Measurements from ENCODE around the gene TRIM17.

Gene TRIM17

DNA sequence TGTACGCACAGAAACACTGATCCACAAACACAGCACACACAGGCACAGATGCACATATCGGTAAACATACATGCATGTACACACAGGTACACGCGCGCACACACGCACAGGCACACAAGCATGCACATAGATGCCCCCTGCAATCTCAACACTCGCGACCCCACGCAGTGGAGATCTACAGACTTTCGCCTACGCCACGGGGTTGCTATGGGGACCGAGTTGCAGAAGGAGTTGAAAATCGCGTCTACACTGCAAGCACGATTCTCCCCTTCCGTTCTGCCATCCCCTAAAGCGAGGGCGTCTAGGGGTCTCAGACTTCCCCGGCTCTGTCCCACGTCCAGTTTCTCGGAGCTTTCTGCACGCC lies 826 bp downstream of the TRIM17 start:
- no peak for DNase-seq (ENCODE audit: low read depth)

DNA sequence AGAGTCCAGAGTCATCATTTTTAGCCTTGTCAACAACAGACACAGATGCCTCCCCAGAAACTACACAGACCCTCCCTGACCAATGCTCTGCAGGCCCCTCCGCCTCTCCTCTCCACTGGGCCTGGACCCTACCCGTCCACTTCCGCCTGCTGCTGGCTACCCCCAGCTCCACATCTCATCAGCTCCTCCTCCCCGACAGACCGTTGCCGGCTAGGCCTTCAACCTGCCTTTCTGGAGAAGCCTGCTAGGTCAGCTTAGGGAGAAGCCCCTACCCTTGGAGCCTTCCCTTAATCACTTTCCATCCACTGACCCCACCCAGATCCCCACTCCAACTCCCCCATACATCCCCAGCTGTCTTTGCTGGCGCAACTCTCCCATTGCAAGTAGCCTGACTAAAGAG lies 1.4 kb downstream of the TRIM17 start:
- no peak for DNase-seq (ENCODE audit: low read depth)

DNA sequence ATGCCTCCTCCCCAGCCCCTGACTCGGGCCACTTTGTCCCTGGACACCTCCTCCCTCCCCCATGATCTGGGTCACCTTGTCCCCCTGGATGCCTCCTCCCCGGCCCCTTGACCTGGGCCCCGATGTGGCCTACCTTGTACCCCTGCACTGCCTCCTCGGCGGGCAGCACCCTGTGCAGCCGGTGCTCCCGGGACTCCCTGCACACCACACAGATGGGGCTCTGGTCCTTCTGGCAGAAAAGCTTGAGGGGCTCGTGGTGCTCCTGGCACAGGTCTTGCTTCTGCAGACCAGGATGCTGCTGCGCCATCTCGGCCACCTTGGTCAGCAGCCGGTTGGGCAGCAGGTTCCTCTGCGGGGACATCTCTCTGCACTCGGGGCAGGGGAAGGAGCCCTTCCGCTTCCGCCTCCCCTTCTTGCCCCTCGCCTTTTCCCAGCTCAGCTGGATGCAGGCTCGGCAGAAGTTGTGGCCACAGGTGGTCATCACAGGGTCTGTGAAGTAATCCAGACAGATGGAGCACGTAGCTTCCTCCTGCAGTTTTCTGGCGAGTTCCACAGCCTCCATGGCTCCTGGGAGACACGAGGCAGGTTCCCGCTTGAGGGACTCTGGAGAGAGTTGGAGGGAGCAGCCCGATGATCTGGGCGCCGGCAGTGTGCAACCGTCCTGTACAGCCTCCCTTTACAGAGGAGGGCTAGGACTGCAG lies 2.0 kb downstream of the TRIM17 start:
- DNase-seq (ENCODE audit: low read depth) = no peak

DNA sequence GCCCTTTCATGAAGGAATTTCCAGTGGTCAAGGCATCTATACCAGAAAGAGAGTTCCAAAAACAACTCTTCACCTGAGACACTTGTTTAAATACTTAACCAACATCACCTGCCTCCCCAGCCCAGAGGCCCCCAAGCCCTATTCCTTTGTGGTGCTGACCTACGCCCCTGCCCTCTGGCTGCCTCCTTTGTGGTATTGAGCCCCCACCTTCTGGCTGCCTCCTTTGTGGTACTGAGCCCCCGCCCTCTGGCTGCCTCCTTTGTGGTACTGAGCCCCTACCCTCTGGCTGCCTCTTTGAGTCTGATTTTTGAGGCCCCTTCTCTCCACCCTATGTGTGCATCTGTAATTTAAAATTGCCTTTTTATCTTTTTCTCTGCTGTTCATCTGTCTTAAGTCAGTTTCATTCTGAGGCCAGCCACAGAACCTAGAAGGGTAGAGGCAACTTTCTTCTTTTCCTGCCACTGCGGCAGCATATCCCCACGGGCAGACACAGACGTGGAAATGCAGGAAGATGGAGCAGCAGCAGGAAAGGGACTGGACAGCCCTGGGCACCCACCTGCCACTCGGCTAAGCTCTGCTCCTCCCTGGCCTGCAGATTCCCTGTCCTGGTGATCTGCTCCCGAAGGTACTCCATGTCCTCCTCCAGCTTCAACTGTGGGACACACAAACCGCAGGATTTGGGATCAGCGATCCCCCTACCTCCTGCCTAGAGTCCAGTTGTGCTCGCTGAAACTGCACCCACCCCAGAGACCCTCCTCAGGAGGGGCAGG lies 3.2 kb downstream of the TRIM17 start:
- no peak for DNase-seq (ENCODE audit: low read depth)

DNA sequence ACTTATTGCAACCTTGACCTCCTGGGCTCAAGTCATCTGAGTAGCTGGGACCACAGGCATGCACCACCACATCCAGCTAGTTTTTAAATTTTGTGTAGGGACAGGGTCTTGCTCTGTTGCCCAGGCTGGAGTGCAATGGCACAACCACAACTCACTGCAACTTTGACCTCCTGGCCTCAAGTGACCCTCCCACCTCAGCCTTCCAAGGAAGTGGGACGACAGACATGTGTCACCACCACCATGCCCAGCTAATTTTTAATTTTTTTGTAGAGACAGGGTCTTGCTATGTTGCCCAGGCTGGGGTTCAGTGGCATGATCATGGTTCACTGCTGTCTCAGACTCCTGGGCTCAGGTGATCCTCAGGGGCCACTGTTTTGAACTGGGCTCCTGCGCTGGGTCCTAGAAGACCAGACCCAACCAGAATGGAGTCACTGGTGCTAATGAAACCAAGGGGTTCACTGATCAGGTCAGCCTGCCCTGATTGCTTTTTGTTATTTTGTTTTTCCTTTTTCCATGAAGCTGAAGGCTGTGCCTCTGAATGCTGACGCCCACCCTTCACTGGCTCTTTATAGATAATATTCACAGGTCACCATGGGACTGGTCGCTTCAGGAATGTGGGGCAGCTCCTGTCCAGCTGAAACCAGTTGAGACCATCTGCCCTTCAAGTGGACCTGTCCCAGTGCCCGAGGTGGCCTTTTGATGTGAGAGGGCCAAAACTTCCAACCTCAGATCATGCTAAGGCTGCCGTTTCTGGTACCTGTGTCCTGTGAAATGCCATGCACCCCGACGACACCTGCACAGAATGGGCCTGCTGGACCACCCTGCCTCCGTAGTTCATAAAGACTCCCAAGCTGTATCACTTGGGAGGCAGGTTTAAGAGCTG lies 4.9 kb downstream of the TRIM17 start:
- no peak for DNase-seq (ENCODE audit: low read depth)

DNA sequence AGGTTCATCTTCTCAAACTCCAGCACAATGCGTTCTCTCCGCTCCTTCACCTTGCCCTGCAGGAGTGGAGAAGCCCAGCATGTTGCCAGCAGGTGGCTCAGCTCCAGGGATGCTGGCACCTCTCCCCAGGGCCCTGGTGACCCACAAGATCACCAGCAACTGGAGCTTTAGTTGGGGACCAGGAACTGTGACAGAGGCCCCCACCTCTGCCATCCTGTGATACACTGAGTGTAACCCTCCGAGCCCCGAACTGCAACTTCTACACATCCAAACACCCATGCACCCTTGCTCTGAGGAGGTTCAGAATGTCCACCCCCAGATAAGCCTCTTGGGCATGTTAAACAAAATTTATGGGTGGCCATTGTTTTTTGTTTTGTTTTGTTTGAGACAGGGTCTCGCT lies 5.5 kb downstream of the TRIM17 start:
- DNase-seq (ENCODE audit: low read depth) = no peak

DNA sequence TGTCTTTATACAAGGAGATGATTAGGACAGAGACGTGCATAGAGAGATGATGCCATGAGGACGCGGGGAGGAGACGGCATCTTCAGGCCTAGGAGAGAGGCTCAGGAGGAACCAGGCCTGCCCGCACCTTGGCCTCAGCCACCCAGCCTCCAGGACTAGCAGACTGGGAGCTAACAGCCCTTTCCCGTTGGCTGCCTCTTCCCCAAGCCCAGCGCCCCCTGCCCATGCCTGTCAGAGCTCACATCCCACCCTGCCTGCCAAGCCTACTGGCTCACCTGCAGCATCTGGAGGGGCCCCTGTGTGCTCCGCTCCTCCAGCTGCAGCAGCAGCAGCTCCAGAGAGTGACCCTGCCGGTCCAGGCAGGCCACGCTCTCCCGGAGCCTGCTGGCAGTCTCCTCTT lies 6.0 kb downstream of the TRIM17 start:
- no peak for DNase-seq (ENCODE audit: low read depth)

DNA sequence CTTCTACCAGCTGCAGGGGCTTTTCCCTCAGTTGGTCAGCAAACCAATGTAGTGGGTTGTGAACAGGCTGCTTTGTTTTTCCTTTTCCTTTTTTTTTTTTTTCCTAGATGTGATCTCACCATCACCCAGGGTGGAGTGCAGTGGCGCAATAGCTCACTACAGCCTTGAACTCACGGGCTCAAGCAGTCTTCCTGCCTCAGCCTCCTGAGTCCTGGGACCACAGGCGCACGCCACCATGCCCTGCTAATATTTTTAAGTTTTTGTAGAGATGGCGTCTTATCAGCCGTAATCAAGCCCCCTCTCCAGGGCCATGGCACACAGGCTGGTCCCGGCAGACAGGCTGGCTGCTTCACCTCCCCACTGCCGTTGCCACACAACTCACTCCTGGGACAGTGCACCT lies 6.6 kb downstream of the TRIM17 start:
- DNase-seq (ENCODE audit: low read depth) = no peak

DNA sequence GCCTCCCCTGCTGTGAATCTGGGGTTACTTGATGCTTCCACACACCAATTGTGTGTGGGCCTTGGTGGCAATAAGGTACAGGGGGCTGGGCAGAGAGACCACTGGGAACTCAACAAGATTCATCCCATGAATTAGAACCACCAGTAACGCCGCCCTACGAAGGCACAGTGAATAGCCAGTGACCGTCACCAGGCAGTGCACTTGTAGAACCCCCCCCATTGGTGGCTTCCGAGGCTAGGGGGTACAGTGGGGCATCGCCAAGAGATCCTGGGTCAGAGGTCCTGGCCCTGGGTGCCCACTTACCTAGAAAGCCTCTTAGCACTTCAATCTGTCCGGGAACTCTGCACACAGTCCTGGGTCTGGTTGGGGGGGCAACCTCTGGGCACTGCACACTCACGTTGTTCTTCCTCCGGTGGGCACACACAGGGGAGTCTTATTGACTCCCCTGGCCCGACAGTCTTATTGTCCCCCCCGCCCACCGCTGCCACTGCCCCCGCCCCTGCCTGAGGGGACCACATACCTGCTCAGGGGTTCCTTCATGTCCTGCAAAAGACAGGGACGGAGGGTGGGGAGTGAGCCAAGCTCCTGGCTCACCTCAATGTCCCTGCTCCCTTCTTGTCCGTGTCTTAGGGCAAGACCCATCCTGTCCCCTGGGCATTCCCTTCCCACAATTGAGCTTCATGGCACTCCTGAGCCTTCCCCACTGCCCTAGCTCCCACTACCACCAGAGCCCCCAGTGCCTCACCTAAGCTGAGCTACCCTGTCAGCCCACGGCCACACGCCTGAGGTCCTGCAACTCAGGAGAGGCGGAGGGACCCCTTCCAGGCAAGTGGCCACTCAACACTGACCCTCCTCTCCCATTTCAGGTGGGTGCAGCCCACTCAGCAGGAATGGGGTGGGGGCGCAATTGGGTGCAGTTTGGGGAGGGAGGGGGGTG lies 7.5 kb downstream of the TRIM17 start:
- DNase-seq (ENCODE audit: low read depth) = no peak

DNA sequence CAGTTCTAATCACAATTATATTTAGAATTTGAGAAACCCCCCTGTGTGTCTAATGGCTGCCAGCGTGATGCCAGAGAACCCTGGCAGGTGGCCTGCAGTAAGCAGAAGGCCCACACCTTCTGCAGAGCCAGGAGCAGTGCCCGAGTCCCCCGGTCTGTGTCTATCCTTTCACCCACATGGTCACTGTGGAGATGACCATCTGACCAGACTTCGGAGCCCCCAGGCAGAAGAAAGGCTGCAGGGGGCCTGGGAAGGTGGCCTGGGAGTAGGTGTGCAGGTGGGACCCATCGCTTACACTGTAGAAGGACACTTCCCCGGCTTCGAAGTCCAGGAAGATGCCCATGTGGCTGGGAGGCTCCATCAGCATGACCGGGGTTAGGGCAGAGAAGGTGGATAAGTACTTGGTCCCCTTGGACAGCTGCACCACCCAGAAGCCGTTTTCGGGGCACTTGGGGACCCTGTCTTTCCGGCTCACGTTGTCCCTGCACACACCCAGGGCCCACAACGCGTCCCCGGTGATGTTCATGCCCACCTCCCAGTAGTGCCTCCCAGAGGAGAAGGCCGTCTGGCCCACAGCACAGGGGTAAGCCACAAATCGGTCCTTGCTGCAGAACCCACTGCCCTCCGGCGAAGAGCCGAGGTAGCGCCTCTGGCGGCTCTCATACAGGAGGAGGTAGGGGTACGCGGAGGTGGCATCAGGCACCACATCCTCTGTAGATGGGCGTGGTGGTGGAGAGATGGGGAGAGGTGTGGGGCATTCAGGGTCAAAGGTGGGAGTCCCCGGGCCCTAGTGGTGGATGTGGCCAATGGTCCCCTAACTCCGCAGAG lies 8.4 kb downstream of the TRIM17 start:
- DNase-seq (ENCODE audit: low read depth) = no peak

DNA sequence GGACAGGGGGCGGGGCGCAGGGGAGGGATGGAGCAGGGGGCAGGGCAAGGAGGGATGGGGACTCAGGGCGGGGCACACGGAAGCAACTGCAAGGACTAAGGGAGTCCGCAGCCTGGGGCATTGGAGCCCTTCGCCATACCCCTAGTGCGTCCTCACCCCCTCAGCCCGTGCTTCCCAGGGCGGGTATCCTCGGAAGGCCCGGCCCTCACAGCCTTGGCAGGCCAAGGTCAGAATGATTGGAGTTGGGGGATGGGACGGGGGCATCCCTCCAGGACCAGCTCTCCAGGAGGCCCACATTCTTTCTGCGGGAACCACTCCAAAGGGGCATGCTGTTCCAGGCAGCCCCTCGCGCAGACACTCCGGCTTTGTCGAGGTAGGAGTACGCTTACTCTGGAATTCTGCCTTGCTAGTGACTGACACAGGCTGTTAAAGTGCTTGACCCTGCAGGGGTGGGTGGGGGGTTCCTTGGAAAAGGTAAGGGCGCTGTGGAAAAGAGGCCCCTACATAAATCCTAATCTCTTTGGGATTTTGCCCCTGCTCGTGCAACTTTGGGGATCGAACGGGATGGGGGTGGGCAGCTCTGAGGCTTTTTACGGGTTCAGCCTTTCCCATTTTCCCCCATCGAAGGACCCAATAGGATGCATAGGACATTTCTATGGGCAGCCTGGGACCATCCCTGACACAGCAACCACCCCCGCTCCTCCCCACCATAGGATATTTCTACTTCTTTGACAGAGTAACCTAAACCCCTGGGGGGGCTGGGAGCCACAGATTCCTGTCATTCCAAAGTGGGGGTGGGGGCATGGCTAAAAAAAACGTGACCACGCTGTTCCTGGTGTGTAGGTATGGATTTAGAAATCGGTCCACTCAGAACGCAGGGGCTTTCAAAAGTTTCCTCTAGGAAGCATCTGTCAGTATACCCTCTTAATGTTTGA lies 9.3 kb downstream of the TRIM17 start:
- no peak for DNase-seq (ENCODE audit: low read depth)

DNA sequence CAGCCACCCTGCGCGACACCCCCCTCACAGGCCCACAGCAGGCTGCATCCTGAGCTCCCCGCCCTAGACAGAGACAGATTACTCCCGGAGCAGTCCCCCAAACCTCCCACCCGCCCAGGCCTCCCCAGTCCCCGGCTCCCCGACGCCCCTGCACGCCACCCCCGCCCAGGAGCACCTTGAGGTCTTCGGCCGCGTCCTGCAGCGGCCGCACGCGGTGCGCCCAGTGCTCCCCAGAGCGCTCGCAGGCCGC lies 10.8 kb downstream of the TRIM17 start:
- DNase-seq (ENCODE audit: low read depth) = no peak

DNA sequence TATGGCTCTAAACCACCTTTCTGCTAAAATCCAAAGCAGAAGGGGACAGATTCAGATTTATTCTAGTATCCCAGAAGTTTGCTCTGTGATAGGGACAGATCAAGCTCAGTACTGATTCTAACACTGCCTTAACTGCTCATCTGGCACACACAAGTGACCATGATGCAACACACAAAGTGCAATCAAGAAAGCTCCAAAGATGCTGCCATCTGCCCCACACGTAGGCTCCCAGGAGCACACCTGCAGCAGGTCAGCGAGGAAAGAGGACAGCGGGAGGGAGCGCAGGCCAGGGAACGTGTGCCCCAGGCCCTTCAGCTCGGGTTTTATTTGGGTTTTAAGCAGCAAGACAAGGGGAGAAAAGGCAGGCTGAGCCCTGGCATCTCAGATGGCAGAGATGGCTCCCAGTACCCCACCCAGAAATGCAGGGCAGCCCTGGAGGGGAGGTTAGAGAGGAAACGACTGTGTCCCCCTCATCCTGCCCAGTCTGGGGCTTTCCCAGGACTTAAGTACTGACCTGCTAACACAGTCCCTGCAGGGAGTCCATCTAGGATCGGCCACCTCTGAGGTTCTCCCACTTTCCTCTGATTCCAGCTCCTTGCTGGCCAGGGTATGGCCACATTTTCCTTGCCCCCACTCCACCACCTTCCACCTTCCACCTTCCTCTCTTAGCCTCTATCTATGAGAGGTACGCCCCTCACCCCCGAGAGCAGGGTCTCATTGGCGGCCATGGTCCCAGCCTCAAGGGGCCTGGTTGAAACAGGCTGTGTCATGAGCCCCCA lies 11.3 kb downstream of the TRIM17 start:
- DNase-seq (ENCODE audit: low read depth) = no peak

DNA sequence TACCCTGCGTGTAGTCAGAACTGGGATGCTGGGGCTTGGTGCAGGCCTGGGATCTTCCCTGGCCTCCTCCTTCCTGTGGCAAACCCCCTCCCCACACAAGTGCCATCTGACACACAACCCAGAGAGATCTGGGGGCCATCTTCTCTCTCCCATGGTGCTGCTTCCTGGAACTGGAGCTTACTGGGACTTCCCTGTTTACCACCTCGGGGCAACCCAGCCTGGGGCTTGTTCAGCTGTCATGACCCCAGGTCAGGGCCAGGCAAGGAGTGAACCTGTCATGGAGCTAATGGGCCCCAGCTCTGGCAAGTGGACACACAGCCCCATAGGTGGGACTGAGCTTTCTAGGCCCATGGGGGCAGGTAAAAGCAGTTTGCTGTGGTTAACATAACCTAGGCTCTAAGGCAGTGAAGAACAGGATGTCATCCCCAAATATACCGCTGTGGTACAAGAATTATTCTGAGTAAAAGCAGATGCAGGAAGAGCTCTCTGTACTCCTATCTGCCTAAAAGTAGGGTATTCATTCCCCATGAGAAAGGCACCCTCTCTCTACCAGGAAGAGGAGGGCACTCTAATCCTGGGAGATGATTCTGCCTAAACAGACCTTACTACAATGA lies 12.4 kb downstream of the TRIM17 start:
- no peak for DNase-seq (ENCODE audit: low read depth)

DNA sequence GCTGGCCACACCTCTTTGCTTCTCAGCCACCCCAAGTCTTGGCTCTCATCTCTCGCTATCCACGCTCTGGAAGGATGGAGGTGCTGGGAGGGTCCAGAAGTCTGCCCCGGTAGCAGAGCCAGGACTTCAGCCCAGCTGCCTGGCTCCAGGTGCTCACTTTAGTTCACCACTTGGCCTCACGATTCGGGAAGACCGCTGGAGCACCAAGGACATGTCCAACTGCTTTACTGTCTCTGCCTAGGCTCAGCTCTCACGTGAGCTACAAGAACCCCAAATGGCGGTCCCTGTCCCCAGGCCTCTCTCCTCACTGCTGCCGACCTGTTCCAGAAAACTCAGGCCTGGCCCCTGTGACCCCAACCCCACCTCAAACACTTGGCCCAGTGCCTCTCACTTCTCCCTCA lies 13.4 kb downstream of the TRIM17 start:
- no peak for DNase-seq (ENCODE audit: low read depth)

DNA sequence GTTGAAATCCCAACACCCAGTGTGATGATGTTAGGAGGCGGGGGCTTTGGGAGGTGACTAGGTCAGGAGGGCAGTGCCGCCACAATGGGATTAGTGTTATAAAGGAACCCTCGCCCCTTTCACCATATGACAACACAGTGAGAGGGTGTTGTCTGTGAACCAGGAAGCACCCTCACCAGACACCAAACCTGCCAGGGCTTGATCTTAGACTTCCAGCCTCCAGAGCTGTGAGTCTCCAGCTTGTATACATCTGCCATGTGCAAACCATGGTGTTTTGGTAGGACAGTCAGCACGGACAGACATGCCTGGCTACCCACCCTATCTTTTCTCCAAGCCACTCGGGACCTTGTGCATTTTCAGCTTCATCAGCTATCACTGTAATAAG lies 14.0 kb downstream of the TRIM17 start:
- DNase-seq (ENCODE audit: low read depth) = no peak

DNA sequence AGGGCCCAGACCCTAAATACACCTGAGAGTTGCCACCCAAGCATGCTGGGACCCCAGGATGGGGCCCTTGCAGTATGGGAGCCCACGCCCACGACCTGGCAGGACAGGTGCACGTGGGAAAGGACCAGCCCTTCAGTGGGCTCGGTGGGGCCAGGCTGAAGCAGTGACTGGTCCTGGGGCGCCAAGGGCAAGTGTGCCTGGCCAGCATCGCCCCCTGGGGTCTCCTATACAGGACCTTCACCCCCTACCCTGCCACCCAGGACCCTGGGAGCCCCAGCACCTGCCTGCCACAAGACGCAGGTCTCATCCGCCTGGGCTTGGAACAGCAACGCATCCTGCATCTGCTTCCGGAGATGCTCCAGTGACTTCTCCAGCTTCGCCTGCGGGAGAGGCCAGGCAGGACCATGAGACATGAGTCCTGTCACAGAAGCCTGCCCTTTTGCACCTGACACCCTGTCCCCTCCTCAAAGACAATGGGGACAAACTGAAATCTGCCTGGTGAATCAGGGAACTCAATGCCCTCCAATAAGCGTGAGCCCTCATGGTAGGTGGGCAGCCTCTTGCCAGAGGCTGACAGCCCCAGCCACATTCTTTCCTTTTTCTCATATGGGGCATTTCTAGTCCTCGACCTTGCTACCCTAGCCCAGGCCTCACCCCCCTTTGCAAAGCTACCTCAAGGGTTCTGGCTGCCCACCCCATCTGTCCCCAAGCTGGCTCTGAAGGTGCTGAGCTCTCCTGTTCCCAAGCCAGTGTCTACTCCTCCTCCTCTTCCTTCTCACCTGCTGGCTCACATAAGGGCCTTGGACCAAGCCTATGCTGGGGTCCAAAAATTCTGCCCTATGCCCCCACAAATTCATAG lies 14.7 kb downstream of the TRIM17 start:
- no peak for DNase-seq (ENCODE audit: low read depth)
